WTC11 (cell line): Measurements from ENCODE around the gene ATRX.

Source experiments
- JUN ChIP-seq: sonication (generic); formaldehyde crosslinking; IDR thresholded peaks from 2 replicates; pipeline ENCODE4 v1.8.0; 2023; ENCODE audit warnings: mild to moderate bottlenecking, missing genetic modification reagents
- KAT7 ChIP-seq: sonication (generic); formaldehyde crosslinking; IDR thresholded peaks from 2 replicates; pipeline ENCODE4 v1.8.1; 2023; ENCODE audit warnings: missing genetic modification reagents, mild to moderate bottlenecking, borderline replicate concordance
- MLX ChIP-seq: sonication (generic); formaldehyde crosslinking; IDR thresholded peaks from 2 replicates; pipeline ENCODE4 v1.8.1; 2023; ENCODE audit warnings: mild to moderate bottlenecking, missing genetic modification reagents, moderate library complexity
- RELA ChIP-seq: sonication (generic); formaldehyde crosslinking; IDR thresholded peaks from 2 replicates; pipeline ENCODE4 v1.8.1; 2022; ENCODE audit warnings: missing genetic modification reagents, mild to moderate bottlenecking, borderline replicate concordance
- ZBTB43 ChIP-seq: sonication (generic); formaldehyde crosslinking; IDR thresholded peaks from 2 replicates; pipeline ENCODE4 v1.8.1; 2023; ENCODE audit warnings: mild to moderate bottlenecking, missing genetic modification reagents
- ZNF138 ChIP-seq: sonication (generic); formaldehyde crosslinking; conservative IDR thresholded peaks from 2 replicates; pipeline ENCODE4 v1.8.1; 2022; ENCODE audit warnings: mild to moderate bottlenecking, moderate library complexity, missing genetic modification reagents
- ZNF671 ChIP-seq: fragments of 250-450 bp; sonication (Bioruptor Pico); IDR thresholded peaks from 2 replicates; pipeline ENCODE4 v1.8.0; 2021; ENCODE audit warnings: mild to moderate bottlenecking
- TF ChIP-seq, protein P1 (sequence below): sonication (generic); formaldehyde crosslinking; IDR thresholded peaks from 2 replicates; pipeline ENCODE4 v1.8.0; 2022; ENCODE audit warnings: mild to moderate bottlenecking, missing genetic modification reagents
- TF ChIP-seq, protein P2 (sequence below): fragments of 200-600 bp; IDR thresholded peaks from 2 replicates; pipeline ENCODE4 v1.8.0; 2022; ENCODE audit warnings: antibody characterized with exemption
- TF ChIP-seq, protein P3 (sequence below): sonication (generic); formaldehyde crosslinking; IDR thresholded peaks from 2 replicates; pipeline ENCODE4 v1.8.1; 2022; ENCODE audit warnings: low read depth, missing genetic modification reagents, borderline replicate concordance
- TF ChIP-seq, protein P4 (sequence below): sonication (generic); formaldehyde crosslinking; IDR thresholded peaks from 2 replicates; pipeline ENCODE4 v1.8.0; 2022; ENCODE audit warnings: mild to moderate bottlenecking, missing genetic modification reagents
- TF ChIP-seq, protein P5 (sequence below): sonication (generic); formaldehyde crosslinking; conservative IDR thresholded peaks from 2 replicates; pipeline ENCODE4 v1.8.1; 2023; ENCODE audit warnings: mild to moderate bottlenecking, low read depth, missing genetic modification reagents, moderate library complexity

DNA sequence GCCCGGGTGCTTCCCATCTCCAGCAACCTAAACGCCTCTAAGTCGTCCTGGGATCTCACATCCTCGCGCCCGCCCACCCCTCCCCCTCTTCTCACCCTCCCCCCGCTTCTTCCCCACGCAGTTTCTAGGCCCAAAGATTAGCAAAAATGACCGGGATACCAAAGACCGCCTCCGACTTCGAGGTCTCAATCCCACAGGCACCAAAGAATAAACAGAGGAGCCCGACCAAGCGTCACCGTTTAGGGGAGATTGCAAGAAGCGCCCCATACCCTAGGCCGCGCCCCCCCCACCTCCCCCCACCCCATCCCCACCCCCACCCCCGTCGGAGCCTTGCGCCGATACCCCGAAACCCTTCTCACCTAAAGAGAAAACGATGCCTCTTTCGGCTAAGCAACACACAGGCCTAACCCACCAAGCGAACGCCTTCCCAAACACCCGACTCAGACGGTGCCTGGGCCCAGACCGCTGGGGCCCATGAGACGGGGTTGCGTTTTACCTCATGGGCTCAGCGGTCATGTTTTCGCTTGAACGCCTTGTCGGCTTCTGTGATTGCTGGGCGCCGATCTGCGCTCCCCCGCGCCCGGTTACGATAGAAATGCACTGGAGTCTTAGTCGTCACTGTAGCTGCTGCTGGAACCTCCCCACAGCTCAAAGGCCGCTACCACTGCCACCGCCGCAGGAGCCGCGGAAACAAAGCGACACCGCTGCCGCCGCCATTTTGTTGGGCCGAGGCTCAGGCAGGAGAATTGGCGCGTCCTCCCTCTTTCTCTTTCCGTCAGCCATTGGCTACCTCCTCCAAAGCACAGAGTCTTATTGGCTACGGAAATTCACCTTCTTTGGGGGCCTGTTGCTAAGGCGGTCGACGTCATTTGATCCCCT lies at the start of gene ATRX:
- TF ChIP-seq, protein P1, sequence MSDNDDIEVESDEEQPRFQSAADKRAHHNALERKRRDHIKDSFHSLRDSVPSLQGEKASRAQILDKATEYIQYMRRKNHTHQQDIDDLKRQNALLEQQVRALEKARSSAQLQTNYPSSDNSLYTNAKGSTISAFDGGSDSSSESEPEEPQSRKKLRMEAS (CRISPR knock-in tag): peak; percentile 50; the same call in 1 of the 2 replicates
- TF ChIP-seq ZNF671 (no peak), RELA (no peak), JUN (CRISPR knock-in tag) (no peak), ZBTB43 (CRISPR knock-in tag) (no peak), MLX (CRISPR knock-in tag) (no peak), KAT7 (no peak), ZNF138 (CRISPR knock-in tag) (no peak)
- TF ChIP-seq, protein P2, sequence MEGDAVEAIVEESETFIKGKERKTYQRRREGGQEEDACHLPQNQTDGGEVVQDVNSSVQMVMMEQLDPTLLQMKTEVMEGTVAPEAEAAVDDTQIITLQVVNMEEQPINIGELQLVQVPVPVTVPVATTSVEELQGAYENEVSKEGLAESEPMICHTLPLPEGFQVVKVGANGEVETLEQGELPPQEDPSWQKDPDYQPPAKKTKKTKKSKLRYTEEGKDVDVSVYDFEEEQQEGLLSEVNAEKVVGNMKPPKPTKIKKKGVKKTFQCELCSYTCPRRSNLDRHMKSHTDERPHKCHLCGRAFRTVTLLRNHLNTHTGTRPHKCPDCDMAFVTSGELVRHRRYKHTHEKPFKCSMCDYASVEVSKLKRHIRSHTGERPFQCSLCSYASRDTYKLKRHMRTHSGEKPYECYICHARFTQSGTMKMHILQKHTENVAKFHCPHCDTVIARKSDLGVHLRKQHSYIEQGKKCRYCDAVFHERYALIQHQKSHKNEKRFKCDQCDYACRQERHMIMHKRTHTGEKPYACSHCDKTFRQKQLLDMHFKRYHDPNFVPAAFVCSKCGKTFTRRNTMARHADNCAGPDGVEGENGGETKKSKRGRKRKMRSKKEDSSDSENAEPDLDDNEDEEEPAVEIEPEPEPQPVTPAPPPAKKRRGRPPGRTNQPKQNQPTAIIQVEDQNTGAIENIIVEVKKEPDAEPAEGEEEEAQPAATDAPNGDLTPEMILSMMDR: no peak
- TF ChIP-seq, protein P3, sequence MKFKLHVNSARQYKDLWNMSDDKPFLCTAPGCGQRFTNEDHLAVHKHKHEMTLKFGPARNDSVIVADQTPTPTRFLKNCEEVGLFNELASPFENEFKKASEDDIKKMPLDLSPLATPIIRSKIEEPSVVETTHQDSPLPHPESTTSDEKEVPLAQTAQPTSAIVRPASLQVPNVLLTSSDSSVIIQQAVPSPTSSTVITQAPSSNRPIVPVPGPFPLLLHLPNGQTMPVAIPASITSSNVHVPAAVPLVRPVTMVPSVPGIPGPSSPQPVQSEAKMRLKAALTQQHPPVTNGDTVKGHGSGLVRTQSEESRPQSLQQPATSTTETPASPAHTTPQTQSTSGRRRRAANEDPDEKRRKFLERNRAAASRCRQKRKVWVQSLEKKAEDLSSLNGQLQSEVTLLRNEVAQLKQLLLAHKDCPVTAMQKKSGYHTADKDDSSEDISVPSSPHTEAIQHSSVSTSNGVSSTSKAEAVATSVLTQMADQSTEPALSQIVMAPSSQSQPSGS (CRISPR knock-in tag): no peak
- TF ChIP-seq, protein P4, sequence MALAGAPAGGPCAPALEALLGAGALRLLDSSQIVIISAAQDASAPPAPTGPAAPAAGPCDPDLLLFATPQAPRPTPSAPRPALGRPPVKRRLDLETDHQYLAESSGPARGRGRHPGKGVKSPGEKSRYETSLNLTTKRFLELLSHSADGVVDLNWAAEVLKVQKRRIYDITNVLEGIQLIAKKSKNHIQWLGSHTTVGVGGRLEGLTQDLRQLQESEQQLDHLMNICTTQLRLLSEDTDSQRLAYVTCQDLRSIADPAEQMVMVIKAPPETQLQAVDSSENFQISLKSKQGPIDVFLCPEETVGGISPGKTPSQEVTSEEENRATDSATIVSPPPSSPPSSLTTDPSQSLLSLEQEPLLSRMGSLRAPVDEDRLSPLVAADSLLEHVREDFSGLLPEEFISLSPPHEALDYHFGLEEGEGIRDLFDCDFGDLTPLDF (CRISPR knock-in tag): no peak
- TF ChIP-seq, protein P5, sequence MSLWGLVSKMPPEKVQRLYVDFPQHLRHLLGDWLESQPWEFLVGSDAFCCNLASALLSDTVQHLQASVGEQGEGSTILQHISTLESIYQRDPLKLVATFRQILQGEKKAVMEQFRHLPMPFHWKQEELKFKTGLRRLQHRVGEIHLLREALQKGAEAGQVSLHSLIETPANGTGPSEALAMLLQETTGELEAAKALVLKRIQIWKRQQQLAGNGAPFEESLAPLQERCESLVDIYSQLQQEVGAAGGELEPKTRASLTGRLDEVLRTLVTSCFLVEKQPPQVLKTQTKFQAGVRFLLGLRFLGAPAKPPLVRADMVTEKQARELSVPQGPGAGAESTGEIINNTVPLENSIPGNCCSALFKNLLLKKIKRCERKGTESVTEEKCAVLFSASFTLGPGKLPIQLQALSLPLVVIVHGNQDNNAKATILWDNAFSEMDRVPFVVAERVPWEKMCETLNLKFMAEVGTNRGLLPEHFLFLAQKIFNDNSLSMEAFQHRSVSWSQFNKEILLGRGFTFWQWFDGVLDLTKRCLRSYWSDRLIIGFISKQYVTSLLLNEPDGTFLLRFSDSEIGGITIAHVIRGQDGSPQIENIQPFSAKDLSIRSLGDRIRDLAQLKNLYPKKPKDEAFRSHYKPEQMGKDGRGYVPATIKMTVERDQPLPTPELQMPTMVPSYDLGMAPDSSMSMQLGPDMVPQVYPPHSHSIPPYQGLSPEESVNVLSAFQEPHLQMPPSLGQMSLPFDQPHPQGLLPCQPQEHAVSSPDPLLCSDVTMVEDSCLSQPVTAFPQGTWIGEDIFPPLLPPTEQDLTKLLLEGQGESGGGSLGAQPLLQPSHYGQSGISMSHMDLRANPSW (CRISPR knock-in tag): no peak
